ENCODE measurements around the gene GAS7.

GRCh38 chr17:9941305-9941704, 257.1 kb downstream of the GAS7 start:
- TF ChIP-seq EZH2phosphoT487 (IDR thresholded peaks at IDR 0.05; ENCODE audit: low read depth, severe bottlenecking, unreplicated experiment) (no peak), CTCF (IDR thresholded peaks at IDR 0.05; ENCODE audit: poor library complexity) (no peak)
